Neural cell (in vitro differentiated cells): Measurements from ENCODE around the gene AHI1. TPM values are rescaled to one million over a fixed set of nuclear protein-coding genes. Genes with fewer than 3 reads are reported as not detected.

Experiments
- H2AFZ ChIP-seq: fragments of 200-600, 300-800 bp; sonication (generic), shearing (Covaris generic); 2 replicates; pipeline ENCODE4 v1.6.0; 2014; ENCODE audit warnings: low read depth, mild to moderate bottlenecking, antibody characterized with exemption, low read length, moderate library complexity
- H3F3A ChIP-seq: fragments of 200-600 bp; shearing (Covaris generic); 2 replicates; pipeline ENCODE4 v1.6.1; 2016; ENCODE audit warnings: mild to moderate bottlenecking, moderate library complexity, mixed read lengths, antibody characterized with exemption, low read length; ENCODE audit not compliant: insufficient read depth, poor library complexity, severe bottlenecking
- H3K27ac ChIP-seq: fragments of 200-600, 300-800 bp; sonication (generic), shearing (Covaris generic); 2 replicates; pipeline ENCODE4 v1.5.1; 2014; ENCODE audit warnings: mild to moderate bottlenecking, low read length, moderate library complexity
- H3K27me3 ChIP-seq: fragments of 300-800, 200-600 bp; sonication (generic), shearing (Covaris generic); 2 replicates; pipeline ENCODE4 v1.6.0; 2014; ENCODE audit warnings: mild to moderate bottlenecking, low read depth, low read length, moderate library complexity; ENCODE audit not compliant: insufficient read depth
- H3K36me3 ChIP-seq: fragments of 300-800, 200-600 bp; sonication (generic), shearing (Covaris generic); 2 replicates; pipeline ENCODE4 v1.5.1; 2014; ENCODE audit warnings: mild to moderate bottlenecking, antibody characterized with exemption, low read length, moderate library complexity; ENCODE audit not compliant: insufficient read depth
- H3K4me2 ChIP-seq: fragments of 300-800, 200-600 bp; sonication (generic), shearing (Covaris generic); 2 replicates; pipeline ENCODE4 v1.6.0; 2014; ENCODE audit warnings: mild to moderate bottlenecking, low read length
- H3K4me3 ChIP-seq: fragments of 300-800, 200-600 bp; sonication (generic), shearing (Covaris generic); 2 replicates; pipeline ENCODE4 v1.5.1; 2014; ENCODE audit warnings: mild to moderate bottlenecking, low read length, moderate library complexity
- H3K79me2 ChIP-seq: fragments of 200-600 bp; shearing (Covaris generic); replicated peaks from 2 replicates; pipeline ENCODE4 v1.6.0; 2014; ENCODE audit warnings: mild to moderate bottlenecking, low read length, moderate library complexity; ENCODE audit not compliant: insufficient read depth
- H3K9ac ChIP-seq: fragments of 300-800, 200-600 bp; sonication (generic), shearing (Covaris generic); 2 replicates; pipeline ENCODE4 v1.6.1; 2016; ENCODE audit warnings: mild to moderate bottlenecking, low read length, mixed read lengths
- H3K9me2 ChIP-seq: fragments of 200-600 bp; shearing (Covaris generic); 2 replicates; pipeline ENCODE4 v1.6.1; 2016; ENCODE audit warnings: mild to moderate bottlenecking, low read length, mixed read lengths; ENCODE audit not compliant: insufficient read depth
- H3K9me3 ChIP-seq: fragments of 200-600, 300-800 bp; sonication (generic), shearing (Covaris generic); 2 replicates; pipeline ENCODE4 v1.6.1; 2016; ENCODE audit warnings: mild to moderate bottlenecking, mixed run types, low read length, moderate library complexity, mixed read lengths
- H4K20me1 ChIP-seq: fragments of 200-600 bp; shearing (Covaris generic); 2 replicates; pipeline ENCODE4 v1.6.1; 2016; ENCODE audit warnings: mild to moderate bottlenecking, mixed run types; ENCODE audit not compliant: insufficient read depth
- CTCF ChIP-seq: fragments of 450-650 bp; IDR thresholded peaks from 2 replicates; pipeline ENCODE4 v1.5.1; 2014; ENCODE audit warnings: antibody characterized with exemption, mild to moderate bottlenecking, moderate library complexity; ENCODE audit not compliant: poor library complexity, severe bottlenecking
- EP300 ChIP-seq: fragments of 450-650 bp; conservative IDR thresholded peaks from 2 replicates; pipeline ENCODE4 v1.6.1; 2014; ENCODE audit warnings: antibody characterized with exemption, mild to moderate bottlenecking, moderate library complexity; ENCODE audit not compliant: poor library complexity, severe bottlenecking
- EZH2 ChIP-seq: fragments of 200-600, 300-800 bp; shearing (Covaris generic), sonication (generic); IDR thresholded peaks from 2 replicates; pipeline ENCODE4 v1.6.1; 2014; ENCODE audit warnings: antibody characterized with exemption, low read length, borderline replicate concordance, mild to moderate bottlenecking; ENCODE audit not compliant: insufficient read depth, poor library complexity, severe bottlenecking
- MXI1 ChIP-seq: fragments of 450-650 bp; conservative IDR thresholded peaks from 2 replicates; pipeline ENCODE4 v1.6.1; 2014; ENCODE audit warnings: antibody characterized with exemption, mild to moderate bottlenecking; ENCODE audit not compliant: poor library complexity, severe bottlenecking
- POLR2AphosphoS5 ChIP-seq: IDR thresholded peaks from 2 replicates; pipeline ENCODE4 v1.6.1; 2012
- RAD21 ChIP-seq: fragments of 450-650 bp; conservative IDR thresholded peaks from 2 replicates; pipeline ENCODE4 v1.6.1; 2014; ENCODE audit warnings: antibody characterized with exemption, mild to moderate bottlenecking, moderate library complexity
- REST ChIP-seq: IDR thresholded peaks from 2 replicates; pipeline ENCODE4 v1.6.1; 2012; ENCODE audit warnings: borderline replicate concordance
- SMC3 ChIP-seq: fragments of 450-650 bp; conservative IDR thresholded peaks from 2 replicates; pipeline ENCODE4 v1.6.1; 2014; ENCODE audit warnings: antibody characterized with exemption, mild to moderate bottlenecking, moderate library complexity; ENCODE audit not compliant: poor library complexity
- TAF1 ChIP-seq: IDR thresholded peaks from 2 replicates; pipeline ENCODE4 v1.6.1; 2012; ENCODE audit warnings: low read depth
- polyA plus RNA-seq: library from polyadenylated mRNA; depleted of rRNA; stranded (reverse); fragments of >200 nt; gene quantifications from 2 replicates; pipeline ENCODE4 v1.2.3, GENCODE V29; 2014

The AHI1 gene
- polyA plus RNA-seq, 1 donor from 2014 or later = 58.2 TPM

- TF ChIP-seq SMC3 (no peak), EZH2 (no peak), EP300 (no peak)
Observed at GRCh38 chr6:135306740-135307420, 190.7 kb downstream of the AHI1 start (continued).

- no peak overlapping the region for H3K27ac ChIP-seq
- no peaks in the 10 kb centered on the region for H3K9me3 ChIP-seq
- TF ChIP-seq TAF1 (no peak), EP300 (no peak), CTCF (no peak), POLR2AphosphoS5 (no peak), REST (no peak), SMC3 (no peak), MXI1 (no peak), EZH2 (no peak), RAD21 (no peak)
- no peaks in the 10 kb centered on the region for H3K36me3 ChIP-seq
- no peaks in the 10 kb centered on the region for H3K27me3 ChIP-seq
- H2AFZ ChIP-seq = no peak overlapping the region
- H3K9me2 ChIP-seq = no peaks in the 10 kb centered on the region
- no peaks in the 10 kb centered on the region for H3K79me2 ChIP-seq
- H3K4me2 ChIP-seq = no peak overlapping the region
- no peak overlapping the region for H3K9ac ChIP-seq
- H4K20me1 ChIP-seq = no peaks in the 10 kb centered on the region
- no peak overlapping the region for H3K4me3 ChIP-seq
- no peaks in the 10 kb centered on the region for H3F3A ChIP-seq
Observed at GRCh38 chr6:135306166-135306565, 191.4 kb downstream of the AHI1 start.

GRCh38 chr6:135305684-135306083 lies 191.9 kb downstream of the AHI1 start:
- TF ChIP-seq POLR2AphosphoS5 (no peak), MXI1 (no peak), RAD21 (no peak), REST (no peak), CTCF (no peak), TAF1 (no peak), SMC3 (no peak), EP300 (no peak), EZH2 (no peak)
- no peak overlapping the region for H3K9ac ChIP-seq
- no peaks in the 10 kb centered on the region for H3K27me3 ChIP-seq

More at GRCh38 chr6:135305684-135306083, 191.9 kb downstream of the AHI1 start:
- Histone ChIP-seq H3F3A (no peaks in the 10 kb centered on the region), H3K4me2 (no peak overlapping the region), H3K27ac (no peak overlapping the region), H2AFZ (no peak overlapping the region), H3K9me2 (no peaks in the 10 kb centered on the region), H3K4me3 (no peak overlapping the region), H3K9me3 (no peaks in the 10 kb centered on the region), H3K36me3 (no peaks in the 10 kb centered on the region), H3K79me2 (no peaks in the 10 kb centered on the region), H4K20me1 (no peaks in the 10 kb centered on the region)
